ENCODE measurements around the gene KDM6A.
"Not testable (repeated sequence)": the region's sequence is repeated elsewhere in the genome, so short reads cannot be mapped to it uniquely, and the experiment has no call there.

- TF ChIP-seq POLR2A, CTCF (IDR thresholded peaks at IDR 0.05): not testable (repeated sequence)
Observed at GRCh38 chrX:44890687-44891086, 17.7 kb downstream of the KDM6A start.
